Mucosa of descending colon (tissue), 3 donors: ENCODE results near the gene FN3KRP. TPM values are rescaled to one million over a fixed set of nuclear protein-coding genes. Genes with fewer than 3 reads are reported as not detected.
A peak's percentile ranks its signal among the peaks of the same experiment; 100 is the strongest.

Source experiments
- ATAC-seq: fragments of 200-7000 bp; cut with Tn5 transposase; one replicate; pipeline ENCODE4 v1.9.1; 2020; ENCODE audit warnings: mild to moderate bottlenecking, moderate library complexity
- DNase-seq, 3 donors: peaks; one replicate each; pipeline ENCODE4 v3.0.0-alpha.2; 2020
- H3K36me3 ChIP-seq: fragments of 200-600 bp; one replicate; pipeline ENCODE4 v1.8.0; 2021; ENCODE audit warnings: low read depth, mild to moderate bottlenecking
- H3K4me1 ChIP-seq: fragments of 200-600 bp; one replicate; pipeline ENCODE4 v1.8.0; 2021; ENCODE audit warnings: low read depth, mild to moderate bottlenecking
- H3K4me3 ChIP-seq: fragments of 200-600 bp; one replicate; pipeline ENCODE4 v1.8.0; 2021; ENCODE audit warnings: mild to moderate bottlenecking
- H3K9me3 ChIP-seq: fragments of 200-600 bp; one replicate; pipeline ENCODE4 v1.8.0; 2021; ENCODE audit warnings: mild to moderate bottlenecking
- intact Hi-C, 2 donors: fragments of 100-400 bp; cut with DNase I in 1 of 2; cut with micrococcal nuclease in 1 of 2; formaldehyde crosslinking; loops; one replicate each; pipeline versions ENCODE4 v1.11.0 to v1.11.1; 2022; cut with DNase I, micrococcal nuclease
- total RNA-seq, 3 donors: library from RNA; stranded (reverse); fragmentation: NEBNext Ultra II Directional in 2 of 3; extraction: Animal tissue kit (Norgen Biotek cat#: 25700) in 2 of 3; gene quantifications; one replicate each; pipeline versions ENCODE4 v1.2.1 to v1.2.4, GENCODE V29; 2021 to 2023
- TF ChIP-seq, protein P1 (sequence below): fragments of 200-600 bp; IDR thresholded peaks from one replicate; pipeline ENCODE4 v1.8.0; 2022; ENCODE audit warnings: antibody characterized with exemption, mild to moderate bottlenecking
- donor health status: DM: no; HTN: no; CAD: no; lungs with moderate emphysema.
- donor health status: DM: no; HTN: no; CAD: no.
- donor health status: DM: no; HTN: yes; CAD: no.

Gene FN3KRP
- total RNA-seq, 3 donors from 2014 or later = 30.8 to 36.1 (median 34.8) TPM

DNA sequence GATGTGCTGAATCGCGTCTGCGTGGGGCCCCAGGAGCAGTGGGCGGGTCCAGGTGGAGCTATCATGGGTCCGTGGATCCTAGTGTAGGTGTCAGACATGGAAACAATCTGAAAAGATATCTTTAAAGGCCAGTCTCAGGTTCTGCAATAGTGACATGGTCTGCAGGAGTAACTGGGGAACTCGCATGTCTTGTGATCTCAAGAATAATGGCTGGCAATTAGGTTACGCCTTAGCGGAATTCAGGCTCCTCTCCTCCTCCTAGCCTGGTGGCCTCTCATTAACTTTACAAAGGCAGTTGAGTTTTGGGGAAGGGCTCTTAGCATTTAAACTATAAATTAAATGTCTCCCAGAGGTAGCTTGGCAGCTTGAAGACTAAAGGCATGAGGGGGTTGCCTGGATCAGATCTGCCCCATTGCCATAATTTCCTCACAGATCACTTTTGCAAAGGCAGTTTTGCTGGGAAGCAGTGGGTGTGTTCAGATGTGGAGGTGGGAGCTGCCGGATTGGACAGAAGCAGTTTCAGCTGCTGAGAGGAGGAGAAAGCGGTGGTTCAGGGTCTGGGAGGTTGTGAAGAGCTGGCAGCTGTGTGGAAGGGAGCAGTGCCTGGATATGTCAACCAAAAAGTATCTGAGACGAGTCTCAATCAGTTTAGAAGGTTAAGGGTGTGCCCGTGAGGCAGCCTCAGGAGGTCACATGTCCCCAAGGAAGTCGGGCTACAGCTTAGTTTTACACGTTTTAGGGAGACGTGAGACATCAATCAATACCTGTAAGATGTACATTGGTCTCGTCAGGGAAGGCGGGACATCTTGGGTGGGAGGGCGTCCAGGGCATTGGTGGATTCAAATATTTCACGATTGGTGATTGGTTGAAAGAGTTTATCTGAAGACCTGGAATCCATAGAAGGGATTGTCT lies 38.0 kb downstream of the FN3KRP start:
- no peaks in the 10 kb centered on the region for H3K9me3 ChIP-seq
- H3K4me3 ChIP-seq = no peak overlapping the region
- no peaks in the 10 kb centered on the region for H3K36me3 ChIP-seq
- H3K4me1 ChIP-seq = peaks cover 9% of the 10 kb centered on the region
- intact Hi-C loops = no loop called here
- peak in 2 of 3 donors; percentile 64 to 71 for DNase-seq
- TF ChIP-seq, protein P1, sequence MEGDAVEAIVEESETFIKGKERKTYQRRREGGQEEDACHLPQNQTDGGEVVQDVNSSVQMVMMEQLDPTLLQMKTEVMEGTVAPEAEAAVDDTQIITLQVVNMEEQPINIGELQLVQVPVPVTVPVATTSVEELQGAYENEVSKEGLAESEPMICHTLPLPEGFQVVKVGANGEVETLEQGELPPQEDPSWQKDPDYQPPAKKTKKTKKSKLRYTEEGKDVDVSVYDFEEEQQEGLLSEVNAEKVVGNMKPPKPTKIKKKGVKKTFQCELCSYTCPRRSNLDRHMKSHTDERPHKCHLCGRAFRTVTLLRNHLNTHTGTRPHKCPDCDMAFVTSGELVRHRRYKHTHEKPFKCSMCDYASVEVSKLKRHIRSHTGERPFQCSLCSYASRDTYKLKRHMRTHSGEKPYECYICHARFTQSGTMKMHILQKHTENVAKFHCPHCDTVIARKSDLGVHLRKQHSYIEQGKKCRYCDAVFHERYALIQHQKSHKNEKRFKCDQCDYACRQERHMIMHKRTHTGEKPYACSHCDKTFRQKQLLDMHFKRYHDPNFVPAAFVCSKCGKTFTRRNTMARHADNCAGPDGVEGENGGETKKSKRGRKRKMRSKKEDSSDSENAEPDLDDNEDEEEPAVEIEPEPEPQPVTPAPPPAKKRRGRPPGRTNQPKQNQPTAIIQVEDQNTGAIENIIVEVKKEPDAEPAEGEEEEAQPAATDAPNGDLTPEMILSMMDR = no peak
- peak; percentile 31 for ATAC-seq

DNA sequence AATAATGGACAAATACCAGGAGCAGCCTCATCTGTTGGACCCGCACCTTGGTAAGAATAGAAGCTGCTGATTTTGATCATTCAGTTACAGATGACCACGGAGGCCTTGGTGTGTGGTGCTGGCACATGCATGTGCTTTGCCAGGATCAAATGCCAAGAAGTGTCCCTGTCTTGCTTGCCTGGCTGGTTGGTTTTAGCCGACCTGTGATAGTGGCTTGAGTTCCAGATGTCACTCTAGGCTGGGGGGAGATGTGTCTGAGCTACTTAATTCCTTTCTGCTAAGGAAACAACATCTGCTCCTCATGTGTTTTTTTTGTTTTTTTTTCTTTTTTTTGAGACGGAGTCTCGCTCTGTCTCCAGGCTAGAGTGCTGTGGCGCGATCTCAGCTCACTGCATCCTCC lies 39.7 kb downstream of the FN3KRP start:
- Histone ChIP-seq H3K4me3 (no peak overlapping the region), H3K9me3 (no peaks in the 10 kb centered on the region), H3K4me1 (peaks cover 9% of the 10 kb centered on the region), H3K36me3 (no peaks in the 10 kb centered on the region)
- TF ChIP-seq, protein P1 = no peak
- DNase-seq (no peak), ATAC-seq (no peak)
- intact Hi-C loops = no loop called here

DNA sequence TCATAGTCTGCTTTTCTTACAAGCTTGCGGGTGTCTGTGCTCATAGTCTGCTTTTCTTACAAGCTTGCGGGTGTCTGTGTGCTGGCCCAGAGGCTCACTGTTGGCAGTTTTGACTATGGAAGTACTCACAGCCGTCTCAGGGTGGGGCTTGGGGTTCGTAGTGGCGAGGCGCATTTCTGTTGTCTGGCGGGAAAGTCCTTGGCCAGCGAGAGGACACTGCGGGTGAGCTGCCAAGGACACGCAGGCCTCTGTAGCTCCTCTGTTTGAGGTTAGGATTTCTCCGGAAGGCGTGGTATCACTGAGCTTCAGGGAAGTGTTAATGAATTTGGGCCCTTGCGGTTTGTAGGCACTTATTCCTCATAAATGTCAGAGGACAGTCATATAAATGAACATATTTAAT lies 48.9 kb downstream of the FN3KRP start:
- peaks cover 3% of the 10 kb centered on the region for H3K4me1 ChIP-seq
- DNase-seq = no peak
- H3K4me3 ChIP-seq = no peak overlapping the region
- TF ChIP-seq, protein P1 = no peak
- ATAC-seq = no peak
- H3K36me3 ChIP-seq = no peaks in the 10 kb centered on the region
- intact Hi-C loops = no loop called here
- no peaks in the 10 kb centered on the region for H3K9me3 ChIP-seq

DNA sequence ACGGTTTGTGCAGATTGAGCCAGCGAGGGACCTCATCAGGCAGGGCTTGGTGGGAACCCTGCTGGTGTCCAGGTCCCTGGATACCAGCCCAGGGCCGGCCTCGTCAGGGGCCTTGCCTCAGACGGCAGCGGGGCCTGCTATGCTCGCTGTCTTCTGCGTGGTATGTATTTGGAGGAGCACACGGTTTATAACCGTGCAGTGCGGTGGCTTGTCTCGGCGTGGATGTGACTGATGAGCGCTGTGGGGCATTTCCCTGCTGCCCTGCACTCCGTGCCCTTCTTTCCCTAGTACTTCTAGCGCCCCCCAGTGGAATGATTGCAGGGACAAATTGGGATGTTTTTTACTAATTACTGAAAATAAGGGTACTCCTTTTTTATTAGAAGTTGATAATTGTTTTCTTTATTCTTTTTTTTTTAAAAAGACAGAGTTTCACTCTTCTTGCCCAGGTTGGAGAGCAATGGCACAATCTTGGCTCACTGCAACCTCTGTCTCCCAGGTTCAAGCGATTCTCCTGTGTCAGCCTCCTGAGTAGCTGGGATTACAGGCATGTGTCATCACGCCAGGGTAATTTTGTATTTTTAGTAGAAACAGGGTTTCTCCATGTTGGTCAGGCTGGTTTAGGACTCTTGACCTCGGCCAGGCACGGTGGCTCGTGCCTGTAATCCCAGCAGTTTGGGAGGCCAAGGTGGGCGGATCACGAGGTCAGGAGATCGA lies 50.7 kb downstream of the FN3KRP start:
- DNase-seq = peak in 2 of 3 donors; percentile 56 to 89
- Histone ChIP-seq H3K36me3 (no peaks in the 10 kb centered on the region), H3K9me3 (no peaks in the 10 kb centered on the region), H3K4me3 (no peak overlapping the region), H3K4me1 (peaks cover 9% of the 10 kb centered on the region)
- intact Hi-C loops = no loop called here
- peak; percentile 84 for ATAC-seq
- TF ChIP-seq, protein P1 = no peak

DNA sequence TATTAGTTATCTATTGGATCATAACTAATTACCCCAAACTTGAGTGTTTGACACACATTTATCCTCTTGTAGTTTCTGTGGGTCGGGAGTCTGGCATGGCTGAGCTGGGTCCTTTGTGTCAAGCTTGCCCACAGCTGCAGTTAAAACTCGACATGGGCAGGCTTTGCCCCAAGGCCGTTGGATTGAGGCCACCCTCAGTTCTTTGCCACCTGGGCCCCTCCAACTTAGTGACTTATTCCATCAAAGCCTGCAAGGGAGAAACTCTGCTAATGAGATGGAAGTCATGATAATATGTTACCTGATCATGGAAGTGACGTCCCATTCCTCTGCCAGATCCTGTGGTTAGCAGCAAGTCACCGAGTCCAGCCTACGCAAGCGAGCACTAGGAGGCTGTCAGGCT lies 52.5 kb downstream of the FN3KRP start:
- Histone ChIP-seq H3K4me1 (peaks cover 16% of the 10 kb centered on the region), H3K4me3 (no peak overlapping the region), H3K9me3 (no peaks in the 10 kb centered on the region), H3K36me3 (no peaks in the 10 kb centered on the region)
- intact Hi-C loops = no loop called here
- TF ChIP-seq, protein P1 = no peak
- ATAC-seq (no peak), DNase-seq (no peak)
